Activated T-cell treated with anti-CD3 and anti-CD28 coated beads, Interleukin-2, amount 50 U/mL, for 4 hours (primary cell): ENCODE measurements around the gene ABR. TPM values are rescaled to one million over a fixed set of nuclear protein-coding genes. Genes with fewer than 3 reads are reported as not detected.

ENCODE experiments used
- ATAC-seq, 2 donors: fragments of 200-7000 bp; cut with Tn5 transposase; one replicate each; pipeline ENCODE4 v1.10.0; 2021
- DNase-seq: peaks from one replicate; pipeline ENCODE4 v3.0.0-alpha.2; 2020
- H3K27me3 Mint-ChIP-seq: one replicate; pipeline ENCODE4 v1.8.0; 2021; ENCODE audit warnings: low read depth, mixed read lengths
- H3K36me3 Mint-ChIP-seq: one replicate; pipeline ENCODE4 v1.8.0; 2022; ENCODE audit warnings: mixed read lengths; ENCODE audit not compliant: insufficient read depth
- H3K4me1 Mint-ChIP-seq: one replicate; pipeline ENCODE4 v1.8.0; 2021; ENCODE audit warnings: low read depth, mixed read lengths
- H3K4me3 Mint-ChIP-seq: one replicate; pipeline ENCODE4 v1.8.0; 2021; ENCODE audit warnings: mild to moderate bottlenecking, moderate library complexity, mixed read lengths
- H3K9me3 Mint-ChIP-seq: one replicate; pipeline ENCODE4 v1.8.0; 2021; ENCODE audit warnings: mixed read lengths
- total RNA-seq, 3 donors: library from RNA; stranded (reverse); gene quantifications; one replicate each; pipeline ENCODE4 v1.2.1, GENCODE V29; 2021

Gene ABR
- total RNA-seq, 3 donors from 2014 or later = 41.0 to 44.7 (median 43.3) TPM

DNA sequence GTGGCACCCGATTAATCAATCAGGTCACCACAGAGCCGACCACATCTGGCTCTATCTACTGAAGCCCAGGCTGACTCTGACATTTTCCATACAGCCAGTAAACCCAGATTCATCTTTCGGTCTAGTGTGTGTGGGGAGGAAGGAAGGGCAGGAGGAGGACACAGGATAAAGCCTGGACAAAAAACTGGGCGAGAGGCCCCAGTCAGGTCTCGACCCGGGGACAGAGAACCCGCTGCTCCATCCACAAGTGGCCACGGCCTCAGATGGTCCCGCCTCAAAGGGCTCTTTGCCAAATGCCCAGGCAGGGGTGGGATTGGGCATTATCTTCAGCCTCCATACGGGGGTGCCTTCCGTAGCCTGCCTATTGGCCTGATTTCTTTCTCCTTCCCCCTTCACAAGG lies 7.8 kb downstream of the ABR start:
- no peaks in the 10 kb centered on the region for H3K36me3 Mint-ChIP-seq
- no peak for DNase-seq
- no peaks in the 10 kb centered on the region for H3K27me3 Mint-ChIP-seq
- H3K9me3 Mint-ChIP-seq = no peaks in the 10 kb centered on the region
- H3K4me3 Mint-ChIP-seq = no peak overlapping the region
- H3K4me1 Mint-ChIP-seq = no peaks in the 10 kb centered on the region
- no peak for ATAC-seq

DNA sequence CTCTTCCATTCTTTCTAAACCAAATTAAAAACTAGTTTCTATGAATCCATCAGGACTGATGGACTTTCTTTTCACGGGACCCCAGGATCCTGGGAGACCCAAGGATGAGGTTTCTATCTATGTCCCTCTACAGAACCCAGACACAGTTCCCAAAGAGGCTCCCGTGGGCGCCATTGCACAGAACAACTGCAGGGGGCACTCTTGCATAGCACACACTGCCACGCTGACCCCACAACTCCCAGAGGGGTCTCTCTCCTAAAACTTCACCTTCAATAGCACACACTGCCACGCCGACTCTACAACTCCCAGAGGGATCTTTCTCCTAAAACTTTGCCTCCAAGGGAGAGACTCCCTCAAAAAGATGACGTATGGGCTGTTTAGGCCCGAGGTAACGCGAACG lies 9.0 kb downstream of the ABR start:
- no peak for DNase-seq
- Mint-ChIP-seq H3K9me3 (no peaks in the 10 kb centered on the region), H3K36me3 (no peaks in the 10 kb centered on the region), H3K27me3 (no peaks in the 10 kb centered on the region), H3K4me3 (no peak overlapping the region), H3K4me1 (no peaks in the 10 kb centered on the region)
- no peak for ATAC-seq

DNA sequence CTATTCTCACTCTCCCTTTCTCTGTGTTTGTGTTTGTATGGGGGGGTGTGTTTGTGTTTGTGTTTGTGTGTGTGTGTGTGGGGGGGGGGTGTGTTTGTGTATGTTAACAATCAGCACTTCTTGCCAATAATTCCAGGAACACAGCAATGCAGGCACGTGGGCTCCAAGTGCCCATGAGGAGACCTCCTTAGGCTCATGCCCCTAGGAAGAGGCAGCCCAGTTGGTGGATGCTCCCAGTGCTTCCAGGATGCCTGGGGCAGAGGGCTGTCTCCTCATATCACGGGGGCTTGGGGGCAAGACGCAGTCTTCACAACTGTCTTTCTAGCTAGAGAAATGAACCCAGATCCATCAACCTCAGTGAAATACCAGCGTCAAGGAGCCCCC lies 9.9 kb downstream of the ABR start:
- H3K4me1 Mint-ChIP-seq = no peaks in the 10 kb centered on the region

DNA sequence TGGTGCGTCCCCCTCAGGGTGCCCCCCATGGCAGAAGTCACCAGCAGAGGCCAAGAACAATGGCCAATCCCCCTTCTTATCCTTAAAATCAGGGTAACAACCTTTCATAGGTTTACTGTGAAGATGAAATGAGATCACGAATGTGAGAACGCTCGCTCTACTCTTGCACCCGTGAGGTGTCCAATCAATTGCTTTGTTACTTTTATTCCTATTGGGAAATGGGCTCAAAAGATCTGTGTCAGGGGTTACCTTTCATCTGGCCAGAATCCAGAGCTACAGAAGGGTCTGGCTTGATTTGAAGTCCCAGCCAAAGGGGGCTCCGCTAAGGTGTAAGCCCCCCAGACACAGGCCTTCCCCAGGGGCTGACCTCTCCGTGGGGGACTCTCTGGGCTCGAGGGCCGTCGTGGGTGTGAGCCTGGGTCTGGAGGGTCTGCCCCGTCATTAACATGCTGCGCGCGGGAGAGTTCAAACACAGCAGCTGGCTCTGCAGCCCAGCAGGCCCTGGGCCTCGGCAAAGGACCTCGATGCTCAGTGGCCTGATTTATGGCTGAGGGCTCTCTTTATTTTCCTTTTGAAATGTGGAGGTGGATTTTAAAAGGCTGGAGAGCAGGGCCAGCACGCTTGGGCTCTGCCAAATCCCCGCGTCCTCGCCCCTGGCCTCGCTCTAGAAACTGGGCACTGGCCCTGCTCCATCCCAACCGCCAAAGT lies 10.4 kb downstream of the ABR start:
- ATAC-seq (no peak), DNase-seq (no peak)
- H3K4me3 Mint-ChIP-seq = no peak overlapping the region
- H3K36me3 Mint-ChIP-seq = no peaks in the 10 kb centered on the region
- H3K9me3 Mint-ChIP-seq = no peaks in the 10 kb centered on the region
- no peaks in the 10 kb centered on the region for H3K4me1 Mint-ChIP-seq
- H3K27me3 Mint-ChIP-seq = no peaks in the 10 kb centered on the region

More for the DNA sequence above, 9.9 kb downstream of the ABR start:
- Mint-ChIP-seq H3K36me3 (no peaks in the 10 kb centered on the region), H3K4me3 (no peak overlapping the region), H3K27me3 (no peaks in the 10 kb centered on the region), H3K9me3 (no peaks in the 10 kb centered on the region)
- ATAC-seq = no peak
- DNase-seq = no peak

DNA sequence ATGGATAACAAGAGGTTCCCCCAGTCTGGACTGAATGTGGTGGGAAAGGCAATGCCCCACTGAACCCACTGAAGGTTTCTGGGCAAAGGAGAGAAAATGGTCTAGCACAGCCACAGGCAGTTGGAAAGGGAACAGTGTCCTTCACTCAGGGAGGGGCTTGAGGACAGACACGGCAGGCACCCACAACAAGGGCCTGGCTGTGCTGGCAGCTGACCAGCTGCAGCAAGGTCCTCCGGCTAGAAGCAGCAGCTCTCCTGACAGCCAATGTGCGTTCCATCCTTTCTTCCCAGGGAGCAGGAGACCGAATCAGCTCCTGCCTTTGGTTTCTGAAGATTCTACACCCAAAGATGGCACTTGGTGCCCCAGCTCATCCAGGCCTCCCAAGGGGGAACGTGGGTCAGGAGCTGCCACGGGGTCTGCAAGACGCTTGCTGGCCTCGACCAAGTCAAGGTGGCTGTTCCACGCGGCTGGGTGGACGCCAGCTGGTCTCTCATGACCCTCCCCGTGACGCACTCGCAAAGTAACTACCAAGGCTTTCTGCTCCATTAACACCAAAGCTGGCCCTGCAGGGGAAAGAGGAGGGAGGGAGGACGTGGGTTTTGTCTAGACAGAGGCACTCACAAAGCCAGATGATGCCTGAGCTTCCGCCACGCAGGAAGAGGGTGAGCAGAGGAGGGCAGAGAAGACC lies 11.1 kb downstream of the ABR start:
- DNase-seq (no peak), ATAC-seq (no peak)
- H3K9me3 Mint-ChIP-seq = no peaks in the 10 kb centered on the region
- H3K4me3 Mint-ChIP-seq = no peak overlapping the region
- no peaks in the 10 kb centered on the region for H3K4me1 Mint-ChIP-seq
- H3K36me3 Mint-ChIP-seq = no peaks in the 10 kb centered on the region
- H3K27me3 Mint-ChIP-seq = no peaks in the 10 kb centered on the region

DNA sequence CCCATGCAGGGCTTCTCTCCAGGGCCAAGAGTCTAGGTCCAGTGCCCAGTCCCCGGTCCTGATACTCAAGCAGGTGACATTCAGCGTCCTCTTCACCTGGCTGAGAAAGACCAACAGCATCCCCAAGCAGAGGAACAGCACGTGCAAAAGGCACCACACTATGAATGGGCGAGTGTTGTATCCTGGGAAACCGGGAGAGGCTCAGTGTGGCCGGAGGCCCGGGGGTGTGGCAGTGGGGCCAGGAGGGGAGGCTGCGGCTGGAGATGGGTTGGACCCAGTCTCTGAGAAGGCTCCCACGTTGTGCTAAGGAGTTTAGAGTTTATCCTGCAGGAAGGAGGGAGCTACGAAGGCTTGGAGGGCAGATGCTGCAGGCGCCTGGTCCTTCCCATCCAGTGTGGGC lies 13.5 kb downstream of the ABR start:
- Mint-ChIP-seq H3K36me3 (no peaks in the 10 kb centered on the region), H3K4me1 (no peaks in the 10 kb centered on the region), H3K27me3 (no peaks in the 10 kb centered on the region), H3K4me3 (no peak overlapping the region), H3K9me3 (no peaks in the 10 kb centered on the region)
- ATAC-seq (no peak), DNase-seq (no peak)

DNA sequence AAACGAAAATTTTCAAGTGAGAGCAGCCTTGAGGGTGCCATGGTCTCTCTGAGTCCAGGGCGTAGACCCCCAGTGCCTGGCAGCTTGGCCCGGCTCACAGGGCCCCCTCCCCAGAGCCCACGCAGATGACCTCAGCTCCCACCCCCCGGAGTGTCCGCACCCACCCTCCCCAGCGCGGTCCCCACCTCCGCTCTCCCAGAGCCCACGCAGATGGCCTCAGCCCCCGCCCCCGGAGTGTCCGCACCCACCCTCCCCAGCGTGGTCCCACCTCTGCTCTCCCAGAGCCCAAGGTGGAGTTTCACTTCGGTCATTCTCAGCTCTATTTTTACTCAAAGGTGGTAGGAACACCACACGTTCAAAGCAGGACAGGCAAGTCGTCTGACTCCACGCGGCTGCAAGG lies 13.9 kb downstream of the ABR start:
- Mint-ChIP-seq H3K4me1 (no peaks in the 10 kb centered on the region), H3K36me3 (no peaks in the 10 kb centered on the region), H3K27me3 (no peaks in the 10 kb centered on the region), H3K9me3 (no peaks in the 10 kb centered on the region), H3K4me3 (no peak overlapping the region)
- ATAC-seq (no peak), DNase-seq (no peak)

DNA sequence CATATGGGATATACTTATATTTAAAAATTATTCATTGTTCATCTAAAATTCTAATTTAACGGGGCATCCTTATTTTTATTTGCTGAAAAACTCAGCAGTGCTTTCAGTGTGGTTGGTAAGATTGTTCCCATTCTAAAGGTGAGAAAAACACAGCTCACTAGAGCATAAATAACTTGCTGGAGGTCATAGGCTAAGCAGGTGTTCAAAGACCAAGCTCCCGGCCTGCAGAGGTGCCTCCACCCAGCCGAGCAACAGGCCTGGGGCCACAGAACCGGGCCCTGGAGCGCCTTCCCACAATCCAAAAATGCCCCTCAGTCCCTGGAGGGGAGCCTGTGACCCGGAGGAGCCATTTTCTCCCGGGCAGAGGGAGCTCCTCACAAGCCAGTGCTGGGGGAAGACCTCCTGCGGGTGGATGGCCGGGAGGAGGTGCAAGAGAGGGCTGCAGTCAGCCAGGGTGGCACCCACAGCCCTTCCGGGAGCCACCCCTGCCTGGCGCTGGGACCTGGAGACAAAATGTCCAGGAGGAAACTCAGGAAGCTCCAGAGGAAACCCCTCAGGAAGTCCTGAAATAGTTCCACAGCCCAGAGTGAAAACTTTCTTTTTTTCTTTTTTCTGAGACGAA lies 14.7 kb downstream of the ABR start:
- Mint-ChIP-seq H3K4me1 (no peaks in the 10 kb centered on the region), H3K4me3 (no peak overlapping the region), H3K27me3 (no peaks in the 10 kb centered on the region), H3K9me3 (no peaks in the 10 kb centered on the region), H3K36me3 (no peaks in the 10 kb centered on the region)
- no peak for ATAC-seq
- no peak for DNase-seq

DNA sequence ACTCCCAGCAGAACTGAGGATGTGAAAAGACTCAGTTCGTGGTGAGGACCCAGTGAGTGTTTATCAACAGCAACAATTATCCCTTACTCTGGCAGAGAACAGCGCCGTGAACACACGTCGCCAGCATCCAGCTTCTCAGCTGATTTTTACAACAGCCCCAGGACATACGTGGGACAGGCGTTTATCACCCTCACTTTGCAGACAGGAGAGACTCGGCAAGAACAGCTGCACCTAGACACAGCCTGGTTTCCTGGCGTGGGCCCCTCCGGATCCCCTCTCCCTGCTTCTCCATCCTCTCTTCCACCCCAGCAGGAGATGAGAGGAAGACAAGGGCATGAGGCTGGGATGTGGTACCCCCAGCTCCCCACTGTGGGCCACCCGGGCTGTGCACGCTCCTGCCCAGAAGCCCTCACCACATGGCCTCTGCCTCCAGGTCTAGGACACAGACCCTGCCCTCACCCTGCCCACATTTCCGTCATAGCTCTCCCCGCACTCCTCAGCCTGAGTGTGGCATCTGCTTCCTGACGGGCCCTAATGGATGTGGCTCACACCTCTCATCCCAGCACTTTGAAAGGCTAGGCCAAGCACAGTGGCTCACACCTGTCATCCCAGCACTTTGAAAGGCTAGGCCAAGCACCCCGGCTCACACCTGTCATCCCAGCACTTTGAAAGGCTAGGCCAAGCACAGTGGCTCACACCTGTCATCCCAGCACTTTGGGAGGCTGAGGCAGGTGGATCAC lies 17.5 kb downstream of the ABR start:
- Mint-ChIP-seq H3K27me3 (no peaks in the 10 kb centered on the region), H3K9me3 (no peaks in the 10 kb centered on the region), H3K4me1 (no peaks in the 10 kb centered on the region), H3K4me3 (no peak overlapping the region), H3K36me3 (peaks cover 8% of the 10 kb centered on the region)
- DNase-seq = no peak
- no peak for ATAC-seq

DNA sequence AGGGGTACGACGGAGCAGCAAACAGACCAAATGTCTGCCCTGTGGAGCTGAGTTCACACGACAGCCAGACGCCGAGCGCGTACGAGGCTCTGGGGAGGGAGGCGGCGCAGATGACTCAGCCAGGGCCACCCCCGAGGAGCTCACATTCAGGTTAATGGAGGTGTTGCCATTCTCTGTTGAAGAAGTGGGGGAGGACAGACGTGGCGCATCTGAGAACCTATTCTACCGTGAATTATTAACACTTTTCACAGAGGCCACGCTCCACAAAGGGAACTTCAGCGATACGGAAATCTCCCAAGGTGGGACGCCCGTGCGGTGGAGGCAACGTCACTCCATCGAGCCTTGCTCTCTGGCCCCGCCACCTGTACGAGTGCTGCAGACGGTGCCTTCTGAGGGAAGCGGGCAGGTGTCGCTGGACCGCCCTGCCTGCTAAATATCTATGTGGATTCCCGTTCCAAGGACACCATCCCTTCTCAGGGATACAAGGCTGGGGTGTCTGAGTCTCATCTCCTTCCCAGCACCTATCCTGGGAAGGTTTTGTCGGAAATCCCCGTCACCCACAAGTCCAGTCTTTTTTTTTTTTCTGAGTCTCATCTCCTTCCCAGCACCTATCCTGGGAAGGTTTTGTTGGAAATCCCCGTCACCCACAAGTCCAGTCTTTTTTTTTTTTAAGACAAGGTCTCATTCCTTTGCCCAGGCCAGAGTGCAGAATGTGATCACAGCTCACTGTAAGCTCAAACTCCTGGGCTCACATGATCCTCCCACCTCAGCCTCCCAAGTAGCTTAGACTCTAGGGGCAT lies 19.0 kb downstream of the ABR start:
- H3K9me3 Mint-ChIP-seq = no peaks in the 10 kb centered on the region
- no peak for ATAC-seq
- H3K27me3 Mint-ChIP-seq = no peaks in the 10 kb centered on the region
- H3K36me3 Mint-ChIP-seq = peaks cover 8% of the 10 kb centered on the region
- no peak overlapping the region for H3K4me3 Mint-ChIP-seq
- no peaks in the 10 kb centered on the region for H3K4me1 Mint-ChIP-seq
- DNase-seq = no peak

DNA sequence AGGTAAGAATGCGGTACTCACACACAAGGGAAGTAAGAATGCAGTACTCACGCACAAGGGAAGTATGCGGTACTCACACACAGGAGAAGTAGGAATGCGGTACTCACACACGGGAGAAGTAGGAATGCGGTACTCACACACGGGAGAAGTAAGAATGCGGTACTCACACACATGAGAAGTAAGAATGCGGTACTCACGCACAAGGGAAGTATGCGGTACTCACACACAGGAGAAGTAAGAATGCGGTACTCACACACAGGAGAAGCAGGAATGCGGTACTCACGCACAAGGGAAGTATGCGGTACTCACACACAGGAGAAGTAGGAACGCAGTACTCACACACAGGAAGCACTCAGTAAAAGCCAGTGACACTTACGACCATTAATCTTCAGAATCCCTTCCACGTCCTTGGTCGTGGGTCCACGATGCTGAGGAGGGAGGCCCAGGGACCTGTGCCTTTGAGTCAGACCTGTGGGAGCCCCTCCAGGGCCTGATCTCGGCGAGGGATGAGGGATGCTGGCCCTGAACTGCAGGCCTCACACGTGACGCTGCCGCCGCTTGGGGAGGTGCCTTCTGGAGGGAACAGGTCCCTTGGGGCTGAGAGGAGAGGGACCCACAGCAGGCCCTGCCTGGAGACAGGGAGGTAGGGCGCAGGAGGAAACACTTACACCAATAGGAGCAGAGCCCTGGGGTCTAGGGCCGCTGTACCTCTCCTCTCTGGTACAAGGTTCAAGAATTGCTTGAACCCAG lies 20.2 kb downstream of the ABR start:
- no peak for DNase-seq
- Mint-ChIP-seq H3K4me3 (no peak overlapping the region), H3K9me3 (no peaks in the 10 kb centered on the region), H3K27me3 (no peaks in the 10 kb centered on the region), H3K4me1 (no peaks in the 10 kb centered on the region), H3K36me3 (peaks cover 8% of the 10 kb centered on the region)
- no peak for ATAC-seq

DNA sequence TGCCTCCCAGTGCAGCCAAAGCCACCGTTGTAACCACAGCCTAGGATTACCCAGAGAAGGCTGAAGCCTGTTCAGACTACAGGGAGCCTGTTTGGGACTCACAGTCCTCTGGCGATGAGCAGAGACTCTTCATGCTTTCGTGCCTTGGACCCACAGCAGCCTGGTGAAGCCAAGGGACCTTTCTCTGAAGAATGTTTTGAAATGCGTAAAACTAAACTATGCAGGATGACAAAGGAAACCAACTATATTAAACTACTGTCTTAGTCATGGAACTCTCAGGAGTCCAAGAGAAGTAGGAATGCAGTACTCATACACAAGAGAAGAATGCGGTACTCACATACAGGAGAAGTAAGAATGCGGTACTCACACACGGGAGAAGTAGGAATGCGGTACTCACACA lies 20.9 kb downstream of the ABR start:
- H3K4me1 Mint-ChIP-seq = no peaks in the 10 kb centered on the region
- DNase-seq (no peak), ATAC-seq (no peak)
- H3K4me3 Mint-ChIP-seq = no peak overlapping the region
- no peaks in the 10 kb centered on the region for H3K27me3 Mint-ChIP-seq
- H3K36me3 Mint-ChIP-seq = peaks cover 8% of the 10 kb centered on the region
- H3K9me3 Mint-ChIP-seq = no peaks in the 10 kb centered on the region

DNA sequence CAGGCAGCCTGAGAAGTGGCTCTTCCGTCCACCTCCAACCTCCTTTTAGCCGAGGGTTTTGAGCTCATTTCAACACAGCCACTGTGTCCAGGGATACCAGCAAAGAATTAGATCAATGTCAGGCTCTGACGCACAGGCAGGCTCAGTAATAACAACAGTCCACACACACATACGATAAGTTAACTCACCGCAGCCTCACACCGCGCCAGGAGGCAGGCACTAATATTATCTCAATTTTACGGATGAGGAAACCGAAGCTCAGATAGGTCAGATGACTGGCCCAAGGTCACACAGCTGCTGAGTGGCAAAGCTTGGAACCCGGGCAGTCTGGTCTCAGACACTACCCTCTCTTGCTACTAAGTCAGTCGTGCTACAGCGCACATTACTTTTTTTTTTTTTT lies 22.9 kb downstream of the ABR start:
- Mint-ChIP-seq H3K4me3 (no peak overlapping the region), H3K36me3 (peaks cover 8% of the 10 kb centered on the region), H3K4me1 (no peaks in the 10 kb centered on the region), H3K27me3 (no peaks in the 10 kb centered on the region), H3K9me3 (no peaks in the 10 kb centered on the region)
- ATAC-seq (no peak), DNase-seq (no peak)
